GM23338 (cell line): ENCODE data around the gene PRKCD.

Experiments
- CTCF ChIP-seq, 2 experiments: fragments of 200-600 bp in 1 of 2; sonication (generic) in 1 of 2; conservative IDR thresholded peaks; 2 replicates each; pipeline versions ENCODE4 v1.5.1 to v1.6.1; 2016 to 2017; ENCODE audit warnings: antibody characterized with exemption in 2 of 2, low read depth in 2 of 2, mild to moderate bottlenecking in 2 of 2, moderate library complexity in 1 of 2
- EZH2phosphoT487 ChIP-seq: fragments of 200-600 bp; sonication (generic); IDR thresholded peaks from one replicate; pipeline ENCODE4 v1.8.1; 2018; ENCODE audit warnings: antibody characterized with exemption; ENCODE audit not compliant: unreplicated experiment
- REST ChIP-seq: IDR thresholded peaks from one replicate; pipeline ENCODE4 v1.6.1; 2018; ENCODE audit warnings: antibody characterized with exemption; ENCODE audit not compliant: unreplicated experiment

- no peak for TF ChIP-seq CTCF (conservative IDR thresholded peaks at IDR 0.05; ENCODE audit: low read depth in 2 of 2)
- no peak for TF ChIP-seq REST
- no peak for TF ChIP-seq EZH2phosphoT487
Measured at GRCh38 chr3:53146319-53146891, 14.6 kb upstream of the PRKCD start.
